Germinal center (tissue), 1 donor: Measurements from ENCODE around the gene CCDC136.
A peak's percentile ranks its signal among the peaks of the same experiment; 100 is the strongest.

Source experiments
- DNase-seq: peaks from one replicate; pipeline ENCODE4 v3.0.0; 2012; ENCODE audit warnings: mixed read lengths, low spot score

The CCDC136 gene

DNA sequence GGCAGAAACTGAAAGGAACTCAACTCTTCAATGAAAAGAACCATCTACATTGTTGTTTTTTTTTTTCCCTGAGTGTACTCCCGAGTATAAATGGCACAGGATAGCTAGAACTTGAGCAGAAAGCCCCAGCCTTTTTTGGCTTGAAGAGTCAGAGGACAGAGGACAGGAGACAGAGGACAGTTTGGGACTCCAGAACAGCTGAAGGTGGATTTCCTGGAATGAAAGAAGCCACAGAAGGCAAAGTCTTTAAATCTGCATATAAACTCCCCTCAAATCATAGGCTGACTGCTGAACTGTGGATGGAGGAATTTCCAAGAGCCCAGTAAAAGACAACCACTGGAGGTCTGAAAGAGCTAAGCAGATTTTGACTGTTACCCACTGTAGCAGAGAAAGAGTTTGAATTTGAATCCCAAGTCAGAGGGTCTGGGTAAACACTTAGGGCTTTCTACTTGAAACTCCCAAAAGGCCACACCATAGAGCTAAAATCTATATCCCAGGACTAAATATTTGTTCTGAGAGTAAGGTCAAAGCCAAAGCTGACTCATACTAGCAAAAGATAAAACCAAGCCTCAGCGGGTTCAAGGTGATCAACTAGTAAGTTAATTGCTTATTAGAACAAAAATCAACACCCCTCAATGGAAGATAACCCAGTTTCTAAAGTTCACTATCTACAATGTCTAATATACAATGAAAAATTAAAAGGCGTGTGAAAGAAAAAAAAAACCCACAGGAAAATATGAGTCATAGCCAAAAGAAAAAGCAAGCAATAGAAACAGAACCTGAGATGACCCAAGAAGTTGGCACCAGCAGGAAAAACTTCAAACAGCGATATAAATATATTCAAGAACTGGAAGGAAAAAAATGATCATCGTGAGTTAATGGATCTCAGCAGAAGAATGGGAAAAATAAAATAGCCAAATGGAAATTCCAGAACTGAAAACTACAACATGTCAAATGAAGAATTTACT lies 14.3 kb upstream of the CCDC136 start:
- no peak for DNase-seq

DNA sequence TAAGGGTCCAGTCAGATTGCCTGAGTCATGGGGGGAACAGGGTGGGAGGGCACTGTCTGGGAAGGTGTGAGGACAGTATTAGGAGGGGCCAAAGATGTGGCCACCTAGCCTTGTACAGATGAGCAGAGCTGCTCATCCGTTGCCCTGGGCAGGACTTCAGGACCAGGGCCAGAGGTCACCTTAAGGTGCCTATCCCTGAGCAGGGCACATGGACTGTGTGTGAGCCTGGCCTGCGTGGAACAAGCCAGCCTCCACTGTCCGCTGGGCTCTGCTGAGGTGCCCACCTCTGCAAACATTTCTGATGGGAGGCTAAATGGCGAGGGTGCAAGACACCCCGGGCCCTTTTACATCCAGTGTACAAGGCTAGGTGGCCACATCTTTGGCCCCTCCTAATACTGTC lies 12.8 kb upstream of the CCDC136 start:
- DNase-seq = no peak

DNA sequence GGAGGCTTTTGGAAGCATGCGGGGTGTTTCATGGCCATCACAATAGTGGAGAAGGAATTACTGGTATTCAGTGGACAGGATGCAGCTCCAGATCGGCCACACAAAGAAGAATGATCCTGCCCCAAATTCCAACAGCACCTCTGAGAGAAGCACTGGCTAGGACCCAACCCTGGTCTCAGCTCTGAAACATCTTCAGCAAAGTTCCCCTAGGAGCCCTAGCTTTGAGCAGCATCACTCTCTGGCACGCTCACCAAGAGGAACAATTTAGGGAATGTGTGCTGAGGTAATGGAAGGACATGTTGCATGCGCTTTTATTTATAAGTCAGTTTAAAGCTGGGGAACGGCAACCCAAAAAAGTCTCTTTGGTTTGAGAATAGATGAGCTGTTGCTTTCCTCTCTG lies 10.6 kb upstream of the CCDC136 start:
- DNase-seq = no peak

- DNase-seq = no peak
Measured at GRCh38 chr7:128781851-128782250, 9.9 kb upstream of the CCDC136 start.

- no peak for DNase-seq
Measured at GRCh38 chr7:128783143-128783861, 8.5 kb upstream of the CCDC136 start.

DNA sequence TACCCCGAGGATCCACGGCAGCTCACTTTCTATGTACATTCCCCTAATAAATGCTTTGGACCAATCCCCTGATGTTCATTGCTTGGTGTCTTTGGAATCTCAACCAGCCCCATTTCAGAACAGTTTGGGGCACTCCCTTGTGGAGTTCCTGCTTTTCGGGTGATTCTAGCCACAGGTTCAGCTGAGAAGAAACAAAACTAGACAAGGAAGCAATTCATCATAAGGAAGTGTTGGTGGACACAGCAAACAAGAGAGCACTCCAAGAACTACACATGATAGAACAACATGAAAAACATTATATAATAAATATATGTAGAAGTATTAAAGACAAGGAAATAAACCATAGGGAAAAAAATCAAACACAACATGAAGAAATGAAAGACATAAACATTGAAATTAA lies 6.0 kb upstream of the CCDC136 start:
- DNase-seq = no peak

DNA sequence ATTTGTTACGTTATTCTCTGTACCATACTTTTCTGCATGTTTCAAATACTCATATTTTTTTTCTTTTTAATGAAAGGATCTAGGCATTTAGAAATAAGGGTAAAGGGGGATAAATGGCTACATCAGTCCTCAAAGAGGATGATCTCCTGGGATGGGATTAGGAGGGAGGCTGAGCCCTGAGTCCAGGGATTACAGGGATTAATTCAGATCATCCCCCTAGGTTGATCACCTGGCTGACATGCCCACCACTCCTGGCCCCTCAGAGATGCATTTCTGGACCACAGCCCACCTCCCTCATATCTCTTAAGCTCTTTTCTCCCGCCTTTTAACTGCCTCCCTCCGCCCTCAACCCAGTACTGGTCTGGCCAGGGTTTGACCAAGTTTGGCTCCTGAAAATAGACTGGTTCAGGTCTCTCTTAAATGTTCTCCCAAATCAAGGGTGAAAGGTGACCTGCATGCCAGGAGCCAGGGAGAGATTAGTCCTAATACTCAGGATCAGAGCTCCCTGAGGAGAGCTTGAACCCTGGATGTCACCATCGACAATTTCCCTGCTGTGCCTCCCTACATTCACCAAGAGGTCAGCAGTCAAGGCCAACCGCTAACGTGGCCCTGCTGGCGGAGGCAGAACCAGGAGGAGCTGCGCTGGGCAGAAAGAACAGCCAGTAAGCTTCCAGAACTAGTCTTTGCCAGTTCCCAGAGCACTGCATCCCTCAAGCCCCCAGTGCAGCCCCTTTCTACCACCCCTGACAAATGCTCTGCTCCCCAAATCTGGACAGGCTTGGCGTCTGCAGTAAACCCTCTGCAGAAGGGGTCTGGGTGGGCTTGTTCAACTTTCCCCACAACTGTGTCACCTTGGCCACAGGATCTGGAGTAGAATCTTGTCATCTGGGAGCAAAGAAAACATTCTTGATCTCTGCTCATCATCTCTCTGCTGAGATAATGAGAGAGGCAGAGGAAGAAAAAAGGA lies 3.0 kb upstream of the CCDC136 start:
- no peak for DNase-seq

GRCh38 chr7:128790315-128791041 lies 1.3 kb upstream of the CCDC136 start:
- peak; percentile 14 for DNase-seq

- DNase-seq = no peak
Measured at GRCh38 chr7:128791972-128792327, 182 bp downstream of the CCDC136 start.

- no peak for DNase-seq
Measured at GRCh38 chr7:128792471-128793180, 858 bp downstream of the CCDC136 start.

DNA sequence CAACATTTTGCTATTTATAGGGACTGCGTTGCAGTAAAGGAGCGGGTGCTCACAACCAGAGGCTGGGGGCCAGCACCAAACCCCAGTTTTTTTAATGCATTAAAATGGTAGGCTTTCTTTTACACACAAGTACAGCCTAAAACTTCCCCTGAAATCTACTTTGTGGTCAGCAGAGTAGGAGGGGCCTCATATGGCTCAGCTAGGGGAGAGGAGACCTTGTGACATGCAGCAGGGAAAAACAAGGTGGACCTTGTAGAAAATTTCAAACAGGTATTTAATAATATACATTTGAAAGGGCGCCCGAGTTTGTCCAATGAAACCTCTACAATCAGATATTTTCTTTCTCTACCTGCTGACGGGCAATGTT lies 1.4 kb downstream of the CCDC136 start:
- no peak for DNase-seq

- peak; percentile 39 for DNase-seq
Measured at GRCh38 chr7:128794020-128794419, 2.3 kb downstream of the CCDC136 start.

DNA sequence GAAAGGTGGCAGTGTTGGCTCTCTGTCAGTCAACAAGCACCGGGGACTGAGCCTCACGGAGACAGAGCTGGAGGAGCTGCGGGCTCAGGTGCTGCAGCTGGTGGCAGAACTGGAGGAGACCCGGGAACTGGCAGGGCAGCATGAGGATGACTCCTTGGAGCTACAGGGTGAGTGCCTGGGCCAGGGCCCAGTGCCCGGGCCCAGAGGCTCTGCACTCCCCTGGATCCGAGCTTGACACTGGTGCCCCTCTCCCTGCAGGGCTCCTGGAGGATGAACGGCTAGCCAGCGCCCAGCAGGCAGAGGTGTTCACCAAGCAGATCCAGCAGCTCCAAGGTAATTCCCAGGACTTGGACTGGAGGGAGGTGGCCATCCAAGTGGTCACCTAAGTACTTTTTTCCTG lies 2.7 kb downstream of the CCDC136 start:
- no peak for DNase-seq

DNA sequence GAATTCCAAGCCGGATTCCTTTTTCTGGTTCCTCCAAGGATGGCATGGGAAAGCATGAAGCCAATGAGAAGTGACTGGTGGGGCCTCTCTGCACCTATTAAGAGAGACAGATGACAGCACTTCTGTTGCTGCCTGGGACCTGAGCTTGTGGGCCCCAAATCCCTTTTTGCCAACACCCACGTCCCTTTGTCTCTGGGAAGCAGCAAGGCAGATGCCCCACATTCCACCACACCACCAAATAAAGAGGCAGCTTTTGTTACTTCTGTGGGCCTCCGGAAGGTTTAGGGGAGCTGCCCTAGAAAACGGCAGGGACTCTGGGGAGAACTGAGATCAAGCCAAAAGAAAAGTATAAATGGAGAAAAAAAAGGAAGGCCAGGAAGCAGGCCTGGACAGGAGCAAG lies 3.4 kb downstream of the CCDC136 start:
- DNase-seq = no peak

GRCh38 chr7:128796327-128796726 lies 4.6 kb downstream of the CCDC136 start:
- no peak for DNase-seq

GRCh38 chr7:128799451-128799850 lies 7.7 kb downstream of the CCDC136 start:
- DNase-seq = no peak

- DNase-seq = no peak
Measured at GRCh38 chr7:128800567-128800966, 8.8 kb downstream of the CCDC136 start.

GRCh38 chr7:128801003-128801402 lies 9.2 kb downstream of the CCDC136 start:
- no peak for DNase-seq

- no peak for DNase-seq
Measured at GRCh38 chr7:128801667-128802418, 10.1 kb downstream of the CCDC136 start.

DNA sequence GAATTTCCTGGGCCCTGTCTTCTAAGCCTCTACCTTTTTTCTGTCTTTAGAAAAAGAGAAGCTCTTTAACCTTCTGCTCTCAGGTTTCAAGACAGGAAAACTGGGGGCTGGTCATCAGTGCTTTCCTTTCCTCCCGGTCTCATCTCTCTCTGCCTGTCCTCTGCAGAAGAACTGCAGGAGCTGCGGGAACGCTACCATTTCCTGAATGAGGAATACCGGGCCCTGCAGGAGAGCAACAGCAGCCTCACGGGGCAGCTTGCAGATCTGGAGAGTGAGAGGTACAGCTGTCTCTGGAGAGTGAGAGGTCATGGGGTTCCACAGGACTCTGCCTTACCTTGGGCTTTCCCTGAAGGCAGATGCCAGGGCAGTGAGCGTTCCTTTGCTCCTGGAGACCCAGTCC lies 12.7 kb downstream of the CCDC136 start:
- DNase-seq = no peak
